ENCODE results near the gene PMF1. TPM values are rescaled to one million over a fixed set of nuclear protein-coding genes. Genes with fewer than 3 reads are reported as not detected.

Gene PMF1
- total RNA-seq, 2 experiments from 2014 or later = 62.8 to 72.5 TPM

- Mint-ChIP-seq H3K27me3 (no peaks in the 10 kb centered on the region), H3K36me3 (peaks cover 60% of the 10 kb centered on the region), H3K4me3 (no peak overlapping the region), H3K27ac (no peak overlapping the region), H3K9me3 (ENCODE audit: low read depth) (no peaks in the 10 kb centered on the region), H3K4me1 (no peaks in the 10 kb centered on the region)
- CTCF ChIA-PET = interaction anchor here (0.9 to 1.7 kb wide), 6 partner anchors 8 to 123 kb away, joined by 3 to 5 read pairs (median 3); partner anchors contain the start of genes PAQR6 and SMG5
- no peak for DNase-seq
- no peak for ATAC-seq
Observed at GRCh38 chr1:156263288-156263655, 50.5 kb downstream of the PMF1 start.

DNA sequence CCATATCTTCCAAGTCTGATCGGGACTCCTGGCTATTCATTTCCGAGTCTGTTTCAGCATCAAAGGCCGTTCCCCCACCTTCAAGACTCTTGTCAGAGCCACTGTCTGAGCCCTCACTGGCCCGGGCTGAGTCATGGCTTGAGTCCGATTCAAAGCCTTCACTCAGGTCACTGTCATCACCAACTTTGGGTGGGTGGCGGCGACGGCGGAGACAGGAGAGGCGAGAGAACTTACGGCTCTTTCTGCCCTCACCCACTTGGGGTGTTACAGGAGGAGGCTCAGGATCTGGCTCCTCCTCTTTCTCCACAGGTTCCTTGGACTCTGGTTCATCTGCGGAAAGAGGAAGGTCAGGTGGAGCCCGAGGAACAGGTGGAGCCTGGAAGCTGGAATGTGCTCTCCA, 53.2 kb downstream of the PMF1 start:
- Mint-ChIP-seq H3K36me3 (peaks cover 56% of the 10 kb centered on the region), H3K4me1 (no peaks in the 10 kb centered on the region), H3K9me3 (ENCODE audit: low read depth) (no peaks in the 10 kb centered on the region), H3K27me3 (no peaks in the 10 kb centered on the region), H3K4me3 (no peak overlapping the region), H3K27ac (no peak overlapping the region)
- ATAC-seq (no peak), DNase-seq (no peak)
- CTCF ChIA-PET = no interaction called here

DNA sequence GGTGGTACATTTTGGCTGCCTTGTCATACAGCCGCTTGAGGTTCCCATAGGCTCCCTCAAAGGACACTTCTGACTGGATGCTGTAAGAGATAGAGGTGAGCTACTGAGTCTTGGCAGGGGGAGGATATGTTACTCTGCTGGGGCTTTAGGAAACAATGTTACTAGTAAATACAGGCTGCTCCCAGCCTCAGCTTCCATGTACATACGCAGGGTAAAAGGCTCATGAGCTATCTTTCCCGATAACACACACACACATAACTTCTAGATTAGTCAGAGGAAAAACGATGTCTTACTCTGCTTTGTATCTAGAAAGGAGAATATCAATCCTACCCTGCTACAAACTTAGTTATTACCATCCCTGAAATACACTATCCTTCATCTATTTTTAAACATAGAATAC, 55.5 kb downstream of the PMF1 start:
- Mint-ChIP-seq H3K27me3 (no peaks in the 10 kb centered on the region), H3K9me3 (ENCODE audit: low read depth) (no peaks in the 10 kb centered on the region), H3K4me3 (no peak overlapping the region), H3K36me3 (peaks cover 54% of the 10 kb centered on the region), H3K4me1 (no peaks in the 10 kb centered on the region), H3K27ac (no peak overlapping the region)
- CTCF ChIA-PET = interaction anchor here (1.0 kb wide), 1 partner anchor 42 kb away, joined by 3 read pairs; no protein-coding TSS in a partner anchor
- ATAC-seq (no peak), DNase-seq (no peak)

DNA sequence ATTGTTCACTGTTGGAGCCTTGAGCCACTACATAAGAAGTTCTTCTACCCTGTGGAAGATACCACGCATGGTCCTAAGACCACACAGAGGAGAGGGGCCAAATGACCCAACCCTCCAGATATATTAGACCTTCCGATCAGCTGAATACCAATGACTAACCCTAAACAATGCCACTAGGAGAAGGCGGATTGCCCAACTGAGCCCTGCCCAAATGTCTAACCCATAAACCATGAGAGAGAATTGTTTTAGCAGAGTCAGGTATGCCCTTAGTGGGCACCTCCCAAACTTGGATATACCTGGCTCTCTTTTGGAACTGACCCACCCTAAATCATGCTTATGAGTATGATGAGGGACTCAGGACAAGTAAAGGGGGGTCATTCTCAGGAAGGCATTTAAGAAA, 57.5 kb downstream of the PMF1 start:
- no peak overlapping the region for H3K27ac Mint-ChIP-seq

GRCh38 chr1:156276532-156276931, 63.7 kb downstream of the PMF1 start:
- ATAC-seq (no peak), DNase-seq (no peak)
- peaks cover 53% of the 10 kb centered on the region for H3K36me3 Mint-ChIP-seq
- H3K4me1 Mint-ChIP-seq = peaks cover 17% of the 10 kb centered on the region
- H3K27me3 Mint-ChIP-seq = no peaks in the 10 kb centered on the region
- H3K4me3 Mint-ChIP-seq = no peak overlapping the region
- CTCF ChIA-PET = interaction anchor here (0.8 kb wide), 1 partner anchor 55 kb away, joined by 6 read pairs; no protein-coding TSS in a partner anchor
- no peak overlapping the region for H3K27ac Mint-ChIP-seq
- H3K9me3 Mint-ChIP-seq (ENCODE audit: low read depth) = no peaks in the 10 kb centered on the region

More for the DNA sequence above, 57.5 kb downstream of the PMF1 start:
- H3K27me3 Mint-ChIP-seq = no peaks in the 10 kb centered on the region
- no peaks in the 10 kb centered on the region for H3K9me3 Mint-ChIP-seq (ENCODE audit: low read depth)
- CTCF ChIA-PET = interaction anchor here (1.1 kb wide), 1 partner anchor 45 kb away, joined by 4 read pairs; no protein-coding TSS in a partner anchor
- no peaks in the 10 kb centered on the region for H3K4me1 Mint-ChIP-seq
- peaks cover 57% of the 10 kb centered on the region for H3K36me3 Mint-ChIP-seq
- ATAC-seq (no peak), DNase-seq (no peak)
- no peak overlapping the region for H3K4me3 Mint-ChIP-seq

- Mint-ChIP-seq H3K36me3 (peaks cover 51% of the 10 kb centered on the region), H3K27ac (no peak overlapping the region)
- ATAC-seq = no peak
Observed at GRCh38 chr1:156276966-156277381, 64.2 kb downstream of the PMF1 start.

GRCh38 chr1:156279837-156280236, 67.0 kb downstream of the PMF1 start:
- CTCF ChIA-PET = interaction anchor here (0.8 to 2.0 kb wide), 4 partner anchors 20 to 150 kb away, joined by 3 to 5 read pairs (median 4); no protein-coding TSS in a partner anchor
- no peak overlapping the region for H3K4me3 Mint-ChIP-seq
- DNase-seq (no peak), ATAC-seq (no peak)
- H3K36me3 Mint-ChIP-seq = peaks cover 28% of the 10 kb centered on the region
- H3K4me1 Mint-ChIP-seq = peaks cover 38% of the 10 kb centered on the region
- no peaks in the 10 kb centered on the region for H3K27me3 Mint-ChIP-seq
- no peak overlapping the region for H3K27ac Mint-ChIP-seq
- no peaks in the 10 kb centered on the region for H3K9me3 Mint-ChIP-seq (ENCODE audit: low read depth)

More at GRCh38 chr1:156276966-156277381, 64.2 kb downstream of the PMF1 start:
- Mint-ChIP-seq H3K4me3 (no peak overlapping the region), H3K27me3 (no peaks in the 10 kb centered on the region), H3K4me1 (peaks cover 19% of the 10 kb centered on the region), H3K9me3 (ENCODE audit: low read depth) (no peaks in the 10 kb centered on the region)
- DNase-seq = no peak
- CTCF ChIA-PET = no interaction called here

DNA sequence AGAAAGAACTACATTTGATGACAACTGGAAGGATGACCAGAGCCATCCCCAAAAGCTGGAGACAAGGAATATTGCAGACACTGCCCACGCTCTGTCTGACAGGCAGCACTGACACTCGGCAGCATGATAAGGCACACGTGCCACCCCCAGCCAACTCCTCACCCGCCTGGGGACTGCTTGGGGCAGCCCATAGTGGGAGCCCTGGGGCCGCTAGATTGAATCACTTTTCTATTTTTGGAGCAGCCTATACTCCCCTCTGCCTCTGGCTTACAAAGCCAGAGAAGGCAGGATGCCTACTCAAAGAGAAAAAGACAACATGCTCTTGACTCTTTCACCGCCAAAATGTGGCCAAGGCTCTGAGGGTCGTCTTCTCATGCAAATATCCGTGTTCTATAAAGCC, 68.5 kb downstream of the PMF1 start:
- H3K36me3 Mint-ChIP-seq = peaks cover 24% of the 10 kb centered on the region
- H3K9me3 Mint-ChIP-seq (ENCODE audit: low read depth) = no peaks in the 10 kb centered on the region
- CTCF ChIA-PET = interaction anchor here (0.5 to 5.5 kb wide), 7 partner anchors 38 to 254 kb away, joined by 3 to 24 read pairs (median 7); no protein-coding TSS in a partner anchor
- ATAC-seq = peak; percentile 45
- H3K4me3 Mint-ChIP-seq = peak overlapping the region; percentile 94
- peak overlapping the region; percentile 91 for H3K27ac Mint-ChIP-seq
- H3K27me3 Mint-ChIP-seq = no peaks in the 10 kb centered on the region
- peaks cover 39% of the 10 kb centered on the region for H3K4me1 Mint-ChIP-seq
- peak; percentile 80 for DNase-seq

DNA sequence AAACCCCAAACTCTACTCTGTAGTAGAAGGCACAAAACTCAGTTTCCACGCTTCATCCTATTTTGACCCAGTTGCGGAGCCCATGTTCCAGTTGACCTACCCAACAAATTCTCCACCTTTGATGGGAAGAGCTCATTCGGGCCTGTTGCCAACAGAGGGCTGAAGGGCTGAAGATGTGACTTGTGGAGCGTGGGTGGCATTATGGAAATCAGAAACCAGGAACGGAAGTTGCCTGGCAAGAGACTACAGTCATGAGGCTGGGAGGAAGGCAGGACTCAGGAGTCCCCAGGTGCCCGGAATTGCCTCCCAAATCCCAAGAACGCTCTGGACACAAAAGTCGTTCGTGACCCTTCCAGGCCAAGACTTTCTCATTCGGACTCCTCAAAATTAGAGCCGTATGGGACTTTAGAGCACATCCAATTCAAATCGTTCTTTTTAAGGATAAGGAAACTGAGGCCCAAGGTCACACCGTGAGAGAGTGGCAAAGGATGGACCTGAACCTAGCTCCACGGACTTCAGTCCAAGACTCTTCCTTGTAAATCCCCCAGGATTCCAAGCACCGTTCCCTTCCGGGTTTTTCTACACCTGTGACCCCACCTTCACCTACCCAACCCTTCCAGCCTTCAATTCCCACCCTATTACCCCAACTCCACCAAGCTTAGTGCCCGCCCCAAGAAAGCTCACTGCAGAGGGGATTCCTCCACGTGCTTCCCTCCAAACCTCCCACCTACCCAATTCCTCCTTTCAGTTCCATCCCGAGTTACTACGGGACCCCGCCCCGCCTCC, 69.1 kb downstream of the PMF1 start:
- DNase-seq (peak; percentile 46), ATAC-seq (no peak)
- Mint-ChIP-seq H3K36me3 (peaks cover 18% of the 10 kb centered on the region), H3K27me3 (no peaks in the 10 kb centered on the region), H3K4me1 (peaks cover 39% of the 10 kb centered on the region), H3K4me3 (peak overlapping the region; percentile 94), H3K27ac (peak overlapping the region; percentile 91), H3K9me3 (ENCODE audit: low read depth) (no peaks in the 10 kb centered on the region)
- CTCF ChIA-PET = interaction anchor here (0.5 to 5.5 kb wide), 17 partner anchors 15 to 253 kb away, joined by 3 to 24 read pairs (median 4); partner anchors contain the start of gene PMF1

DNA sequence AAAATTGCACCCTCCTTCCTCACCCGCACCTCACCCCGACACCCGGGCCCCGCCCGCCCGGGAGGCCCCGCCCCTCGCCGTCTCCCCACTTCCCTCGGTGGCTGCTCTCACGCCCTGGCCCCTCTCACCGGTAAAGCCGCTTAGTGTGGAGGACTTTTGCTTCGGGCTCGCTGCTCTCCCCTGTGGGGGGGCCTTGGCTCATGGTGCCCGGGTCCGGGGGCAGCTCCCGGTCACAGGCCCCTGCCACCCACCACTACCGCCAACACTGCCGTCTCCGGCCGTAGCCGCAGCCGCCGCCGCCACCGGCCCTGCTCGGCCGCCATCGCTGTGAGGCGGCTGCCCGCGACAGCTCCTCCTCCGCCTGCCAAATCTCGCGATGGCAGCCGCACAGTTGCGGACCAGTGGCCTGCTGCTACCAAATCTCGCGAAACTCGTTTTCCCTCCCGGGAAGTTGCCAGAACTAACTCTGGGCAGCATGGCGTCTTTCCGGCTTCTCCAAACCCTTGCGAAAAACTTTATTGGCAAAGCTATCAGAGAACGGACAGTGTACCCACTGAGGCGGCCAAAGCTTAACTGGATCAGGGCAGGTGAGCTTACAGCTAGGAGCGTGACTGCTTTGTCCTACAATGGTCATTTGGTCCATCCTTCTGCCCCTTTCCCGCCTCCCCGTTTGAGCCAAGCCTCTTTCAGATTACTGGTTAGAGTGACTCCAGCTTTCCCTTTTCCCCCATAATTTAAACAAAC, 69.8 kb downstream of the PMF1 start, which contains the start of gene SMG5:
Gene SMG5, minus strand, starts transcription at position 347 of the 744 bp plus-strand sequence. Its CDS starts 145 bp downstream, at position 202.
- ATAC-seq = peak; percentile 92
- Mint-ChIP-seq H3K4me1 (peaks cover 39% of the 10 kb centered on the region), H3K4me3 (peak within 1 kb of the TSS; percentile 94), H3K9me3 (ENCODE audit: low read depth) (no peaks in the 10 kb centered on the region), H3K27ac (peak within 1 kb of the TSS; percentile 91), H3K27me3 (no peaks in the 10 kb centered on the region), H3K36me3 (peaks cover 15% of the 10 kb centered on the region)
- DNase-seq = peak; percentile 99
- CTCF ChIA-PET = interaction anchor here (0.7 to 5.5 kb wide), 20 partner anchors 9 to 361 kb away, joined by 3 to 24 read pairs (median 4); partner anchors contain the start of gene PMF1

GRCh38 chr1:156283521-156283920, 70.7 kb downstream of the PMF1 start:
- Mint-ChIP-seq H3K4me1 (peaks cover 39% of the 10 kb centered on the region), H3K36me3 (peaks cover 7% of the 10 kb centered on the region), H3K4me3 (peak overlapping the region; percentile 94), H3K27ac (peak overlapping the region; percentile 91), H3K27me3 (no peaks in the 10 kb centered on the region), H3K9me3 (ENCODE audit: low read depth) (no peaks in the 10 kb centered on the region)
- ATAC-seq (no peak), DNase-seq (no peak)
- CTCF ChIA-PET = interaction anchor here (0.6 to 5.5 kb wide), 15 partner anchors 9 to 360 kb away, joined by 3 to 24 read pairs (median 4); no protein-coding TSS in a partner anchor

DNA sequence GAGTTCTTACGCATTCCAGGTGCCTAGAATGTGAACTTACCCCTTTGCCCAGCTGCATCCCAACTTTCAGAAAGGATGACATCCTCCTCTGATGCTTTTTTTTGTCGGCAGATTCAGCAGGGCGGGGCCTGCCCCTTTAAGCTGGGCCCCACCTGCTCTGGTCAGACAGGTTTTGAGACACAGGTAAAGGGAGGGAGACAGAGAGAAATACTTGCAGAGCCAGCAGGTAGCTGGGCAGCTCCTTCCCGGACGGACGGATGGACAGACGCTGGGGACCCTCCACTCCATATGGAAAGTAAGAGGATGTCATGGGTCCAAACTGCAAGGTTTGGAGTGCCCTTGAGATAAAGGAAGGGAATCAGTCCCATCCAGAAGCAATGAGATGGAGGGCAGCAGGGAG, 71.3 kb downstream of the PMF1 start, which contains the start of gene TMEM79:
Gene TMEM79, plus strand, starts transcription at position 214 of the 400 bp plus-strand sequence. CDS start 902 bp downstream, outside the sequence.
- CTCF ChIA-PET = interaction anchor here (0.6 to 5.5 kb wide), 5 partner anchors 9 to 1074 kb away, joined by 3 to 24 read pairs (median 11); no protein-coding TSS in a partner anchor
- H3K27ac Mint-ChIP-seq = peak within 1 kb of the TSS; percentile 91
- peak within 1 kb of the TSS; percentile 94 for H3K4me3 Mint-ChIP-seq
- H3K36me3 Mint-ChIP-seq = peaks cover 8% of the 10 kb centered on the region
- no peak for ATAC-seq
- no peaks in the 10 kb centered on the region for H3K27me3 Mint-ChIP-seq
- peaks cover 39% of the 10 kb centered on the region for H3K4me1 Mint-ChIP-seq
- H3K9me3 Mint-ChIP-seq (ENCODE audit: low read depth) = no peaks in the 10 kb centered on the region
- no peak for DNase-seq

DNA sequence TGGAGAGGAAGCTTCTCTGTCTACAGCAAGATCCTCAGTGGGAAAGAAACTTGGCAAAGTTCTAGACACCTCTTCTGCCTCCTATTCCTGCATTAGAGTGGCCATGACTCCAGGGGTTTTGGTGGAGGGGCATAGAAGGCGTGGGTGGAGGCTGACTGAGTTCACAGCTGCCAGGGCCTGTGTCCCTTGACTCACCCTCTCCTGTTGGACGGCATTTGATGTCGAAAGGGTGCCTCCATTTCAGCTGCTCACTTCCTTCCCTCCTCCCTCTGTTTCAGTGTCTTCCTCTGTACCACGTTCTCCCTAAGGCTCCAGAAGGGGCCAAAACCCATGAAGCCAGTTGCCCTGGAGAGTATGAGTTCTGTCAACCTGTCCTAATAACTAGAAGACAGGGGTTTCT, 72.0 kb downstream of the PMF1 start:
- Mint-ChIP-seq H3K36me3 (peaks cover 7% of the 10 kb centered on the region), H3K27me3 (no peaks in the 10 kb centered on the region), H3K4me1 (peaks cover 38% of the 10 kb centered on the region), H3K4me3 (no peak overlapping the region), H3K9me3 (ENCODE audit: low read depth) (no peaks in the 10 kb centered on the region), H3K27ac (no peak overlapping the region)
- CTCF ChIA-PET = interaction anchor here (0.9 to 5.5 kb wide), 4 partner anchors 10 to 59 kb away, joined by 4 to 24 read pairs (median 12); partner anchors contain the start of gene GLMP
- no peak for ATAC-seq
- no peak for DNase-seq

Data from activated CD8-positive, alpha-beta memory T cell treated with anti-CD3 and anti-CD28 coated beads, Interleukin-2, amount 10 ng/mL, durations not matched to agents 7 days and 5 days (primary cell).